ENCODE data around the gene SLC30A2. TPM values are rescaled to one million over a fixed set of nuclear protein-coding genes. Genes with fewer than 3 reads are reported as not detected.
"Not testable (repeated sequence)": the region's sequence is repeated elsewhere in the genome, so short reads cannot be mapped to it uniquely, and the experiment has no call there.

SLC30A2 gene
- total and polyA plus RNA-seq, 11 donors: 2.9 to 18.0 (median 4.9) TPM

DNA sequence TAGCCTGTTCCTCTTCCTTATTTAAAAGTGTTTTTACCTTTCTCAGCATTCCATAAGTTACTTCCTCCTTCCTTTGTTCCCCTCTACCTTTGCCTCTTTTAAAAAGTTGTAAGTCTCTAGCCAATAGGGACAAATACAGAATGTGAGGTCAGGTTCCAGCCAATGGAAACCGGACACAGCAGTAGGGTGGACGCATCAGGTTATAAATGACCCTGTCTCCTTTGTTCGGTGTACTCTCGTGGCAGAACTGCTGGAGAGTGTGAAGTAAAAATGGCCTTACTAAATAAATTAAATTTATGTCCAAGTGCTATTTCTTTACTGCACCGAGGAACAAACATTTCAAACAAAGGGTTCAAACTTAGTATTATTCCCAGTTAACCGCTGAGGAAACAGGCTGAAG lies 47.7 kb upstream of the SLC30A2 start:
- not testable (repeated sequence) for H3K9me3 ChIP-seq, H3K36me3 ChIP-seq, DNase-seq
- Histone ChIP-seq H3K4me1 (peaks cover 0 to 24% (median 14%) of the 10 kb centered on the region in 12 donors), H3K27ac (peak overlapping the region; percentile 61 to 99 (median 88)), H3K4me3 (peak overlapping the region in 5 of 12 donors; percentile 25 to 42 (median 34)), H3K27me3 (peaks cover 0 to 13% (median 0%) of the 10 kb centered on the region in 9 donors)
- ATAC-seq: peak in 3 of 4 donors; percentile 40 to 52 (median 48)
- TF ChIP-seq POLR2A (IDR thresholded peaks at IDR 0.05): peak in 1 of 2 donors; percentile 60
- 27 to 43% (median 33%) methylated on average over 6 of the region's 6 CpGs for WGBS, 4 donors
- intact Hi-C loops (cut with DNase I): loop anchor here in 4 of 10 donors (5.0 kb wide), 2 partner anchors 36 to 56 kb away; no protein-coding TSS in a partner anchor

- intact Hi-C loops (cut with DNase I): loop anchor here in 4 of 10 donors (5.0 kb wide), 2 partner anchors 35 to 55 kb away; no protein-coding TSS in a partner anchor
- DNase-seq (no peak), ATAC-seq (no peak)
- peaks cover 0 to 24% (median 14%) of the 10 kb centered on the region in 12 donors for H3K4me1 ChIP-seq
- H3K27me3 ChIP-seq: peaks cover 0 to 13% (median 0%) of the 10 kb centered on the region in 9 donors
- 62 to 68% (median 64%) methylated on average over 7 of the region's 7 CpGs for WGBS, 4 donors
- no peaks in the 10 kb centered on the region for H3K9me3 ChIP-seq
- H3K27ac ChIP-seq: peak overlapping the region in 4 of 12 donors; percentile 90 to 99 (median 92)
- TF ChIP-seq POLR2A (IDR thresholded peaks at IDR 0.05) (no peak), CTCF (IDR thresholded peaks at IDR 0.05) (no peak)
- H3K36me3 ChIP-seq: no peaks in the 10 kb centered on the region
- no peak overlapping the region for H3K4me3 ChIP-seq
These were observed 46.5 kb upstream of the SLC30A2 start for GRCh38 chr1:26092422-26092821.

DNA sequence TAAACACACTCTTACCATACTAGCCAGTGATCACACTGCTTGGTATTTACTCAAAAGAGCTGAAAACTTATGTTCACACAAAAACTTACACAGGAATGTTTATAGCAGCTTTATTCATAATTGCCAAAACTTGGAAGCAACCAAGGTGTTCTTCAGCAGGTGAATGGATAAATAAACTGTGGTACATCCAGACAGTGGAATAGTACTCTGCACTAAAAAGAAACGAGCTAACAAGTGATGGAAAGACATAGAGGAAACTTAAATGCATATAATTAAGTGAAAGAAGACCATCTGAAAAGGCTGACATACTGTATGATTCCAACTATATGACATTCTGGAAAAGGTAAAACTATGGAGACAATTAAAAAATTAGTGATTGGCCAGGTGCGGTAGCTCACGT lies 45.0 kb upstream of the SLC30A2 start:
- Histone ChIP-seq H3K4me1 (peaks cover 0 to 24% (median 14%) of the 10 kb centered on the region in 12 donors), H3K36me3 (no peaks in the 10 kb centered on the region), H3K27me3 (peaks cover 0 to 13% (median 0%) of the 10 kb centered on the region in 9 donors), H3K27ac (no peak overlapping the region), H3K4me3 (no peak overlapping the region), H3K9me3 (no peaks in the 10 kb centered on the region)
- DNase-seq (no peak), ATAC-seq (no peak)
- TF ChIP-seq CTCF (IDR thresholded peaks at IDR 0.05) (no peak), POLR2A (IDR thresholded peaks at IDR 0.05) (no peak)
- intact Hi-C loops (cut with DNase I): loop anchor here in 4 of 10 donors (5.0 kb wide), 2 partner anchors 34 to 54 kb away; no protein-coding TSS in a partner anchor
- 86 to 89% (median 88%) methylated on average over 3 of the region's 3 CpGs for WGBS, 4 donors

GRCh38 chr1:26089125-26089524 lies 43.2 kb upstream of the SLC30A2 start:
- no peak for ATAC-seq
- peaks cover 0 to 10% (median 3%) of the 10 kb centered on the region in 12 donors for H3K4me1 ChIP-seq
- no peak overlapping the region for H3K27ac ChIP-seq
- intact Hi-C loops (cut with DNase I): no loop called here
- WGBS, 4 donors: 96 to 97% (median 96%) methylated on average over 3 of the region's 3 CpGs
- no peaks in the 10 kb centered on the region for H3K9me3 ChIP-seq
- no peaks in the 10 kb centered on the region for H3K36me3 ChIP-seq
- no peak overlapping the region for H3K4me3 ChIP-seq
- peaks cover 0 to 13% (median 0%) of the 10 kb centered on the region in 9 donors for H3K27me3 ChIP-seq
- no peak for DNase-seq
- no peak for TF ChIP-seq CTCF (IDR thresholded peaks at IDR 0.05)
- no peak for TF ChIP-seq POLR2A (IDR thresholded peaks at IDR 0.05)

Measured in heart left ventricle (tissue), 16 donors.